NCI-H2081 treated with DMSO at 0.1 percent for 48 hours (cell line): ENCODE data around the gene CNOT6L.

Experiments used
- DNase-seq: peaks from one replicate; lab custom pipeline; 2025; lab: John Stamatoyannopoulos, UW

Gene CNOT6L

DNA sequence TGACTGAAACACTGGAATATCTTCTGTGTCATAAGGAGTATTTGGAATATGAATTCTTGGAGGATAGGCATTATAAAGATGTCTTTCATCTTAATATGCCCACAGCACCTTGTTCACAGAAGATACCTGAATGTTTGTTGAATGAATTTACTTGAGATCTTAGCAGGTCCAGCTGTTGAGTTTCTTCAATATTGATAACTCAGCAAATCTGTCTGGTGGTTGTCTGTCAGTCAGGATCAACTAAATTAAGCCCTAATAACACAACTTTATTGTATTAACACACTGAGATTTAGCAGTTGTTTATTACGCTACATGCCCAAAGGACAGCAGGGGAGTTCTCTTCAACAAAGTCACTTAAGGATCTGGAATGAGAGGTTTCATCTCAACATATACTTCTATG is 106.5 kb downstream of the CNOT6L start:
- no peak for DNase-seq

DNA sequence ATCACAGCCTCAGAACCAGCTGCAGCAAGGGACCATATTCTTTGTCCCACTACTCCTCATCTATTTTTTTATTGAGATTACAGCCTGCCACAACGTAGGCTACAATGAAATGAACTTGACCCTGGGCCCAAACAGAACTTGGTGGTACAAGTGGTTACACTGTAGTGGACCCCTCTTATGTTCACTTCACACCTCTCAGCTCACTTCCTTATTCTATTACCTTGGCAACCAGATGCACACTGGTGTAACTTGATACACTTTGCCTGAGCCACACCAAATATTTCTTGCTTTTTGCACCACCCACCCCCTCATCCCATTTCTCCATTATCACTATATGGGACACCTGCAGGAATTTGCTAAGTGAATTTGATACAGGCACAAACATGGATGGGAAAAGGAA is 107.7 kb downstream of the CNOT6L start:
- DNase-seq: no peak

DNA sequence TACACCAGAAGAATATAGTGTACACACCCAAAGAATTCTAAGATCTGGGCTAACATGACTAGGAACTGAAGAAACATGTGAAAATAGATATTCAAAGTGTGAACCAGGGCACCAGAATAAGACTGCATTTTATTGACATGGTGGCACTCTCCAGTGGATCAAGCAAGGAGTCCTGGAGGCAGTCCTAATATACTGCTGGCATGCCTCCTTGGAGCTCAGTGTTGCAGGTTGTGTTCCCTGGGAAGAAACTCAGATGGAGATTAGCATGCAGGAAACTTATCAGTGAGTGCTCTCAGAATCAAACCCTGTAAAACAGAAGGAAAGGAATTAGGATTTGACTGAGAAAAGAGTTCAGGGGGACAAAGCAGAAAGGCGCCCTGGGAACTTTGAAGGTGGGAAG is 108.5 kb downstream of the CNOT6L start:
- DNase-seq: no peak

DNA sequence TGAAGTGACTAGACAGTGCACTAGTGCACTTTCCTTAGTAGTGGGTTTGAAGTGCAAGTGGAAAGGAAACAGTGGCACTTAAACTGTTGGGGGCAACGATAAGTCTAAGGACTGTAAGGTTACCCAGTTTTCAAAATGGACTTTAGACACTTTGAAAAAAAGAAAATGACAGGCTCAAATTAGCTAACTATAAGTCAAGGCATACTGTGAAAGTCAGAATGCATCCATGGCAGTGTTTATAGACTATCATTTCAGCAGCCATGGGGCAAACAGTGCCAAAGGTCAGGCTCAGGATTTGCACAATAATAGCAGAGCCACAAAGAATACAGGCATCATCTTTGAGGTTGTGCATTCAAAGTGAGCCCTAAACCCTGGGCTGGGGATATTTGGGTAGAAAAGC is 109.1 kb downstream of the CNOT6L start:
- no peak for DNase-seq

DNA sequence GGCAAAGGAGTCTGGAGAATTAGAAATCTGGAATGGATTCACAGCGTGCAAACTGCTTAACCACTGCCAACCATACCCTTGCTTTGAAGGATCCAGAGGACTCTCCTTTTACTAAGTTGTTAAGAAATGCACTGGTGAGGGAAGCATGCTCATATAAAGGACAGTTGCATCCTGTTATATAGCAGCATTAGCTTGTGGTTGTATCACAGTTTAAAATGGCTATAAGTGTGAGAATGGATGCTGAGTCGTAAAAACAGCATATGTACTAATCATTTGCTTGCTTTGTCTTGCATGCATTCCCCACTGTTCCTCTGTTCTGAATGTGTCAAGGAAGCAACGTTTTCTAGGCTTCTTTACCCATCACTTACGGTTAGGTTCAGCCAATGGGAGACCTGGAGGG is 112.5 kb downstream of the CNOT6L start:
- DNase-seq: no peak

DNA sequence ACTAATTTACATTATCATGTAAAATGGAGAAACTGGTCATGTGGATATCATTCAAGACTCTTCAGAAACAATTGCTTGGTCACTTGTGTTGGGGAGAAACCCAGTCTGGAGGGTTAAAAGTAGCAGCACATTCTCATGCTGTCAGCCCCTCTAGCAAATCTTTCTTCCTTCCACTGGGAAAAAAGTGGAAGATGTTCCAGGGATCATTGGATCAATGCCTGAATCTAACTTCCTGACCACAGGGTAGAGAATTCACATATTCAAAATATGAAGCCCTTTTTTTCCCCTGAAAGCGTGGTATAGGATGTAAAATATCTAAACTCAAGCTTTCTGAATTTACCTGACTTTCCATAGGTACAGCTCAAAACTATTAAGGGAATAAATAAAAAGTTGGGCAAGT is 115.5 kb downstream of the CNOT6L start:
- no peak for DNase-seq

DNA sequence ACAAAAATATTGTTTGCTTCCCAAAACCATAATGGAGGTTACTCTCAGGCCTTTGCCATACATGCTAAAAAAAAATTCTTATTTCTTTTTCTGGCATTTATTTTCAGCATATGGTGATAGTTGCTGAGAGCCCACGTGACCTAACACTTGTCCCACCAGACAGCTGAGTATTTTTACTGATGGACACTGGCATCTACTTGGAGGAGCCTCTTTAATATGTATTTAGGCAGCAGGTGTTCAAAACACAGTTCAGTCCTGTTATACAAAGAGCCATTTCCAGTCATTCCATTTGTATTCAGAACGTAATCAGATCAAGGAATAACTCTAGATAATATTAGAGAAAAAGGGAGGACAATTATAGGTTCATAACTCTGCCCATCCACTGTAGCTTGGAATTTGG is 118.0 kb downstream of the CNOT6L start:
- DNase-seq: no peak

DNA sequence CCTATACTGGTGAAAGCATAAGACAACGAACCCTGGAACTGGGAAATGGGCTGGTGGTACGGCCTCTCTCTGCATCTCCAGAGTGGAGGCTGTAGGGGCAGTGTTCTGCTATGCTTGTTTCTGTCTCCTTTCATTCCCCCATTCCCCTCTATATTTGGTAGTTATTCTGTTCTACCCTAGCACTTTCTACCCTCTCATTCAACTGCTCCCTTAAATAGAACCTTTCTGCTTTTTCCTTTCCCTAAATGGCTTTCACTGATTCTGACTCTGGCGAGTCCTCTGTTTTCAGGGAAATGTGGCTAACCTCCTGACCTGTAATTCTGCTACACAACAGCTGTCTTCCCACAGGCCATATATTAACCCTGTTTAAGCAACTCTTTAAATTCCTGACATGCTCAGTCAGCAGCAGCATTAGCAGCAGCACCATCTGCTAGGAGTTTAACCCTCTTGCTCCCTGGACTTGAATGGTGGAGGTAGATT is 119.4 kb downstream of the CNOT6L start:
- DNase-seq: no peak

DNA sequence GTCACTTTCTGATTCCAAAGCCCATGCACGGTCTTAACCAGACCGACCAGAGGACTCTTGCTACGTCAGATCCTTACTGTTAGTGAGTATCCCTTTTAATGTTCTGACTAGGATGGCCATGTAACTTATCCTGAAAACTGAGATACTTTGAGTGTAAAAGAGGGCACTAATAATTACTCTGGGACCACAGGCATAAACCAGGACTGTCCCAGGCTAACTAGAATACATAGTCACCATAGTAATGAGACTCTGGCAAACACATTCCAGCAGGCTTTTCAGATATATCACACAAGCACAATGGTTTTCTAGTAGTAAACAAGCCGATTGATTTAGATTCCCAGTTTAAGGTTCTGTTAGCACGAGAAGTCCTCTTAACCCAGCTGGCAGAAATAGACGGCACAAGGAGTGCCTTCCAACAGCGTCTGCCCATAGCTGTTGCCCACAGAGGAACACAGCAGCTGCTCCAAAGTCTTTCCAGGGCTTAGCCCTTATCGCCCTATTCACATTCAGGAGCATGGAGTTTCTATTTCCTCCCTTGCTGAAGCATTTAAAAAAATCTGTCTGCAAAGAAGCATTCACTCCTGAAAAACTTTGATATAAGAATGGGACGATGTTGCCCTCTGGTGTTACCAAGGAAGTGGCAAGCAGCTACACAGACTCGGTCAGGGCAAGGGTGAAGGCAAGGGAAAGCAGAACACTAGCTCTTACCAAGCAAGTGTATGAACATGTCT is 121.1 kb downstream of the CNOT6L start:
- DNase-seq: no peak

DNA sequence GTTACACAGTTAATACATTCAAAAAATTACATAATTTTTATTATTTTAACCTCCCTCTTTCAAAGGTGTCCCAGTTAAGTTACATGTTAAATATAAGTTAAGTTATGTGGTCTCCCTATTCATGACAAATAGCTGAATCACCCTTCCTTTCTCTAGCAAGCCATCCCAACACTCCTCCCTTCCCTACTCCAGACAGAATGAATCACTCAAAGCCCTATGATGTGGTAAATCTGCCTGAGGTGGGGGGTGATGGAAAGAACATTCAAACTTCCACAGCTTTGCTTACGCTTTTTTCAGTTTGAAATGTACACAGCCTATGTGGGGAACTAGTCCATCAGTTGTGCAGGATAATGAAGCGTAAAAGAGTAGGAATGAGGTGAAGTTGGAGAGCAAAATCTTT is 123.4 kb downstream of the CNOT6L start:
- no peak for DNase-seq

DNA sequence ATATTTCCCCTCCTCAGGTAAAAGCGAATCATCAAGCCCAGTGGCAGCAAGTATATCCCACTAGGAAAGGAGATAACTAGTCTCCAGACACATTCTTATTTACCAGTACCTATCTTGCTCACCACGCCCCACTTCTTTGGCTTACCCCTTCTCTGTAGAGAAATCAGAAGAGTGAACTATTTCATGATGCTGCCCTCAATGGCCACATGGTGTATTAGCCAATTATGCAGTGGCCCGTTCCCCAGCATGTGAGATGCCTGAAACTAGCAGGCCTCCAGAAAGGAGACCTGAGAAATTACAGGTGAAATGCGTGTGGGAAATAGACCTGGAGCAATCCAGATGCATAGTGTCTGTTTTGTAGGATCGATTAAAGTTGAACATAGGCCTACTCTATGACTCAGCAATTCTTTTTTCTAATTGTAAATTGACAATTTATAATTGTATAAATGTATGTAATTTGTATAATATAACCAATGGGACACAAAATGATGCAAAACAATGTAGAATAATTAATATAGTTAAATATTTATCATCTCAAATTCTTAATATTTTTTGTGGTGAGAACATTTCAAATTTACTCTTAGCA is 126.2 kb downstream of the CNOT6L start:
- no peak for DNase-seq

DNA sequence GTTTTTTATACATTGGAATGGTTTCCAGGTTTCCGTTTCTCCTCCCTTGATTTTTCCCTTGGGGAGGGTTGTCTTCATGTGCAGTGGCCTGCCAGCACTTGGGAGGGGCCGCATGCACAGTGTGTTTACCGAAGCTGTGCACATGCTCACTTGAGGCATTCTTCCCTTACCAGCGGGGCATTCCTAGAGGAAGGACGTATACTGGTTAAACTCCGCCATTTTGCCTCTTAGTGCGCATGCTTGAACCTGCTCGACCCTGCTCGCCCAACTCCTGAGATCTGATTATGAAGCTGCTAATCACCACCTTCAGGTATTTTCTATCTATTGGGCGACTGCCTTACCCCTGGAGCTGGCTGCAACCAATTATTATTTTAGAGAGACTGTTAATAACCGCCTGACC is 137.4 kb downstream of the CNOT6L start:
- DNase-seq: no peak

DNA sequence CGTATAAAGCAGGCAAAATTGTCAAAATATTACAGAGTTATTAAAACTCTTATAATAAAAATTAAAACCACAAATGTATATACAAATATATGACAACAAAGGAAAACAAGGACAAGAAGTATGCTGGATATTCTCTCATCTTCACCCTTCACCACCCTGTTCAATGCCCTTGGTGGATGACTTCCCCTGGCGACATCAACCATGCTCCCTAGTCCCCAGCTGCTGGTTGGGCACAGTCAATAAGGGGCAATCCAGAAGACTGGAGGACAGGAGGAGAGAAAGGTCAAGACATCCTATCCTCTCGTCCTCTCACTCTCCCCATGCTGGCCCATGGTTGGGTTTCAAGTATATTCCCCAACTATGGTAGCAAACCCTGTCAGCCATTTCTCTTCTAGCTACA is 142.3 kb downstream of the CNOT6L start:
- DNase-seq: no peak

DNA sequence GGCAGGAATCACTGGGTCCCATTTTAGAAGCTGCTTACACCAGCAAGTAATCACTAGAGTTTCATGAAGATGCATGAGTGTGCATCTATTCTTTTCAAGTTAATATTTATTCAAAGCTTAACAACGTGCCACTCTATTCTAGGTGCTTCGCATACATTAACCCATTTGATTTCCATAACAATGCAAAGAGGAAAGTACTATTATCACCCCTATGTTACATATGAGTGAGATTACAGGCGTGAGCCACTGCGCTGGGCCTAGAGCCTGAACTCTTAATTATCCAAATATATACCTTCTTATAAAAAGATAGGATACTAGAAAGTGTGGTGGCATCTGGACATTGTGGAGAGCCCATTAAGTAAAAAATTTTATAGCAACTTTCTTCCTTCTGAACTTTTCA is 148.1 kb downstream of the CNOT6L start:
- no peak for DNase-seq

DNA sequence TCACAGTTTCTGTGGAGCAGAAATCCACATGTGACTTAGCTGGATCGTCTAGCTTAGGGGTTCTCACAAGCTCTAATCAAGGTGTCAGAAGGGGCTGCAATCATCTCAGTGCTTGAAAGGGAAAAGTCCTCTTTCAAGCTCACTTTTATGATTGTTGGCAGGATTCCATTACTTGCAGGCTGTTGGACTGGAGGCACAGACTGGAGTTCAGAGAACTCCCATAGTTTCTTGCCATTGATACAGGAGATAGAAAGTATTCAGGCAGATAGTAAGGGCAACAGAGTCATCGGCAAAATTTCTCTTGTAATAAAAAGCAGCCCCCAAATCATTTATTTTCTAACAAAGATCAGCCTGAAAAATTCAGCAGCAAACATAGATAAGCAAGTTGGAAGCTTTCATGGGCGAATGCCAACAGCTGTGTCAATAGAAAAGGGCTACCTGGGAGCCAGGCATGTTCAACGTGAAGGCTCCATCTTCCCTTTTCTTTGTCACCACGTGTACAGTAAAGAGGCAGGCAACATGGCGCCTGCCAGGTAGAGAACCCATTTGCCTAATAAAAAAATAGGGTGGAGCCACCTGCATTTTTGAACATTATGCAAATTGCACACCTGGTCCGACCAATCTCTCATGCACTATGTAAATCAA is 149.1 kb downstream of the CNOT6L start:
- DNase-seq: peak; percentile 1

DNA sequence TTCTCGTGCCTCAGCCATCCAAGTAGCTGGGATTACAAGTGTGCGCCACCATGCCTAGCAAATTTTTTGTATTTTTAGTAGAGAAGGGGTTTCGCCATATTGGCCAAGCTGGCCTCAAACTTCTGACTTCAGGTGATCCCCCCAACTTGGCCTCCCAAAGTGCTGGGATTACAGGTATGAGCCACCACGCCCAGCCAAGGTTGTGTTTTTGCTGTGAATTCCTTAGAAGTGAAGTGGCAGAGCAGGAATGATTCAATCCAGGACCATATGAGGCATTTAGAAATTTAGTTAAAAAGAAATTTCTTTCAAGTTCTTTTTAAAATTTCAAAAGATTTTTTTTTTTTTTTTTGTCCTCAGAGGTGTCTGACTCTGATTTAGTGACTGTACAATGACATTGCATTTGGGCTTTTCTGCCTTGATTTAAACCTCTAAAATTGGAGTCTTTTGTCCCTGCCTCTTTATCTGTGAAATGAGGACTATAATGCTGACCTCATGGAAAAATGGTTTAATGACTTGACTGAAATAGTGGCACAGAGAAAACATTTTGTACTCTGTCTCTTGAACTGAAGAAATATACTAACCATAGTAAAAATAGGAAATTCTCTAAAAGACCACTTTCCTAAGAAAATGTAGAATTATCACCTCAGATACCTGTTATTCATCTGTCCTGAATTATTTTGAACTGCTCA is 153.6 kb downstream of the CNOT6L start:
- no peak for DNase-seq
